Measurements from ENCODE around the gene TGDS.
"Not testable (repeated sequence)": the region's sequence is repeated elsewhere in the genome, so short reads cannot be mapped to it uniquely, and the experiment has no call there.

Gene TGDS

GRCh38 chr13:94595950-94596574 is at the start of gene TGDS:
TGDS (minus strand) TSS chr13:94596152; CDS start chr13:94596136, 16 bp downstream.
- DNase-seq (ENCODE audit: low spot score): peak; percentile 93

GRCh38 chr13:94641409-94641941 is 45.5 kb upstream of the TGDS start:
- peak; percentile 58 for DNase-seq (ENCODE audit: low spot score)

- DNase-seq (ENCODE audit: low spot score): no peak
Measured at GRCh38 chr13:94640721-94641120, 44.8 kb upstream of the TGDS start.

DNA sequence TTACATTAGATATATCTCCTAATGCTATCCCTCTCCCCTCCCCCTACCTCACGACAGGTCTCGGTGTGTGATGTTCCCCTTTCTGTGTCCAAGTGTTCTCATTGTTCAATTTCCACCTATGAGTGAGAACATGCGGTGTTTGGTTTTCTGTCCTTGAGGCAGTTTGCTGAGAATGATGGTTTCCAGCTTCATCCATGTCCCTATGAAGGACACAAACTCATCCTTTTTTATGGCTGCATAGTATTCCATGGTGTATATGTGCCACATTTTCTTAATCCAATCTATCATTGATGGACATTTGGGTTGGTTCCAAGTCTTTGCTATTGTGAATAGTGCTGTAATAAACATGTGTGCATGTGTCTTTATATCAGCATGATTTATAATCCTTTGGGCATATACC is 41.7 kb upstream of the TGDS start:
- DNase-seq (ENCODE audit: low spot score): not testable (repeated sequence)

DNA sequence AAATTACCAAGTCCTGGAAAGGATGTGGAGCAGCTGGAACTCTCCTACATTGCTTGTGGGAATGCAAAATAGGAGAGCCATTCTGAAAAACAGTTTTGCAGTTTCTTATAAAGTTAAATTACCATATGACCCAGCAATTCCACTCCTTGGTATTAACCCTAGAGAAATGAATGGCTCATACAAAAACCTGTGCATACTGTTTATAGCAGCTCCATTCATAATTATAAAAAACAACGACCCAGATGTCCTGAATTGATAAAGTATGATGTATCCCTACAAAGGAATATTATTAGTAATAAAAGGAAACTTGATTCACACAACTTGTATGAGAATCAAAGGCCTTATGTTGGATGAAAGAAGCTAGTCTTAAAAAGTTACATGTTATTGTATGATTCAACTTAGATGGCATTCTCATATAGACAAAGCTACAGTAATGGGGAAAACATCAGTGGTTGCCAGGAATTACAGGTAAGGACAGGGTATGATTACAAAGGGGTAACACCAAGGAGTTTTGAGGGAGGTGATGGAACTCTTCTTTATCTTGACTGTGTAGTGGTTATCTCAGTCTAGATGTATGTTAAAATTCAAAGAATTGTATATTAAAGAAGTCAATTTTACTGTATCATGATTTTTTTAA is 41.1 kb upstream of the TGDS start:
- no peak for DNase-seq (ENCODE audit: low spot score)

DNA sequence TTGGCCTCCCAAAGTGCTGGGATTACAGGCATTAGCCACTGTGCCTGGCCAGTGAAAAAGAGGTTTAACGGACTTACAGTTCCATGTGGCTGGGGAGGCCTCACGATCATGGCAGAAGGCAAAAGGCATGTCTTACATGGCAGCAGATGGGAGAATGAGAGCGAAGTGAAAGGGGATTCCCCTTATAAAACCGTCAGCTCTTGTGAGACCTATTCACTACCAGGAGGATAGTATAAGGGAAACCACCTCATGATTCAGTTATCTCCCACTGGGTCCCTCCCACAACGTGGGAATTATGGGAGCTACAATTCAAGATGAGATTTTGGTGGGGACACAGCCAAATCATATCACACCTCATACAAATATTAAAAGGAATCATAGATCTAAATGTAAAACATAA is 40.1 kb upstream of the TGDS start:
- DNase-seq (ENCODE audit: low spot score): not testable (repeated sequence)

DNA sequence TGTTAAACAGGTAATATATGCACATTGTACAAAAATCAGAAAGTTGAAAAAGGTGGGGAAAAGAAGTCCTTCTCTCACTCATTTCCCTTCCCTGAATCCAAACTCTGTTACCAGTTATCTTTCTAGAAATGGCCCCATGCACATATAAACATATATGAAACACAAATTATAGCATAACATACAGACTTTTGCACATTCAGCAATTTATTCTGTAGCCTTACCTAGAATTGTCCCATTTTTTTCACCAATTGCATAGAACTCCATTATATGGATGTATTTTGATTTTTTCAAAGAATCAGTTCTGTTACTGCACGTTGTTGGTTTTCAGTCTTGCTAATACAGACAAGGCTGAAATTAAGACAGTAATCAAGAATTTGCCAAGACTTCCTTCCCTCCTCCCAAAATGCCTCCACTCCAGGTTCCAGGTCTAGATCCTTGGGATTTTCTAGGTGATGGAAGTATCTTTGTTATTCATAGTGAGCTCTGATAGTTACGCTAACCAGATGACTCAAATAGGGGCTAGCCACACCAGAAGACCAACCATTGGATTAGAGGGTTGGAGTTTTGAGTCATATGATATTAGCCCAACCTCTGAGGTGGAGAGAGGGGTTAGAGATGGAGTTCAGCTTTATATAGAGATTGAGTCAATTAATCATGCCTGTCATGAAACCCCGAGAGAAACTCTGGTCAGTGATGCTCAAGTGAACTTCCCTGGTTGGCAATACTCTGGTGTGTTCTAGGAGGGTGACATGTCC is 36.5 kb upstream of the TGDS start:
- DNase-seq (ENCODE audit: low spot score): no peak

- no peak for DNase-seq (ENCODE audit: low spot score)
Measured at GRCh38 chr13:94630858-94631257, 34.9 kb upstream of the TGDS start.

DNA sequence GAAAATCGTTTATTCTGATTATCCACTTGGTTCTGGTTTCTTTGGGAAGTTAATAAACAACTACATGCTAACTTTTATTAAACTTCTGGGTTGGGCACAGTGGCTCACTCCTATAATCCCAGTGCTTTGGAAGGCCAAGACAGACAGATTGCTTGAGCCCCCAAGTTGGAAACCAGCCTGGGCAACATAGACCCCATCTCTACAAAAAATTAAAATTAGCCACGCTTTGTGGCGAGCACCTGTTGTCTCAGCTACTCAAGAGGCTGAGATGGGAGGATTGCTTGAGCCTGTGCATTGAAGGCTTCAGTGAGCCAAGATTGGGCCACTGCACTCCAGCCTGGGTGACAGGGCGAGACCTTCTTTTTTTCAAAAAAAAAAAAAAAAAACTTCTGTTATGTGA is 27.4 kb upstream of the TGDS start:
- no peak for DNase-seq (ENCODE audit: low spot score)

DNA sequence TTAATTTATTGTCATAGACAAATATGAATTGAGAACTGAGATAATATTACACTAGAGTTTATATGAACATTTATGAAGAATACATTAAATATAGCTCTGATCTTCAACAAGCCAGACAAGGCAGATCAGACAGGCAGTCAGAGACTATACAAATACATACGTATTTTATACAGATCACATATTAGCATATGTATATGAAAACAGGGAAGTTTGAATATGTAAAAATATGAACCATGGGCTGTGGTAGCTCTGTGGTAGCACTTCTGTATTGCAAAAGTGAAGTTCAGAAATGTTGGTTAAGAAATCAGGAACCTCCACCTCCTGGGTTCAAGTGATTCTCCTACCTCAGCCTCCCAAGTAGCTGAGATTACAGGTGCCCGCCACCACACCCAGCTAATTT is 26.4 kb upstream of the TGDS start:
- no peak for DNase-seq (ENCODE audit: low spot score)

DNA sequence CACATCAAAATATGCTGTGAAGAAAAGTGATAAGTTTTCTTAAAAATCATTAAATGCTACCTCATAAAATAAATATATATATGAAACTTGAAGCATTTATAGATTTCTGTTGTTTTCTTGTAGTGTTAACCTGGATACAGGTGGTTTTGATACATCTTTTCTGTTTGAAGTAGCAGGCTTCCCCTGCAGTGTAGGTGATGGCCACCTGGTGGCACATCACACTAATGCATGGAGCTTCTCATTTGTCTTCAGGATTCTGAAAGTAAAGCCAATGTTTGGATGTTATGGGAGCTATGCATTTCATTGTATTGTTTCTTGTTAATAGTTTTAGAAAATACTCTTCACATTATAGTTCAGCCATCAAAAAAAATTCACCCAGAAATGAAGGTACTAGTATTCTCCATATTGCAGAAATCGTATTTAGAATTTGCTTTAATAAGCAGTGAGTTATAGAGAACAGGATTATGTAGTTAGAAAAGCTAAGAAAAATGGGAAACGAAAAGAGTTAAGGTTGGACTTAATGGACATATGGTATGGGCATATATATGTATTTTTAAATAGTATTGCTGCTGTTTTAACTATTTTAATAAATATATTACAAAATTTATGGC is 24.4 kb upstream of the TGDS start:
- DNase-seq (ENCODE audit: low spot score): peak; percentile 33

- peak; percentile 36 for DNase-seq (ENCODE audit: low spot score)
Measured at GRCh38 chr13:94617389-94618000, 21.5 kb upstream of the TGDS start.

DNA sequence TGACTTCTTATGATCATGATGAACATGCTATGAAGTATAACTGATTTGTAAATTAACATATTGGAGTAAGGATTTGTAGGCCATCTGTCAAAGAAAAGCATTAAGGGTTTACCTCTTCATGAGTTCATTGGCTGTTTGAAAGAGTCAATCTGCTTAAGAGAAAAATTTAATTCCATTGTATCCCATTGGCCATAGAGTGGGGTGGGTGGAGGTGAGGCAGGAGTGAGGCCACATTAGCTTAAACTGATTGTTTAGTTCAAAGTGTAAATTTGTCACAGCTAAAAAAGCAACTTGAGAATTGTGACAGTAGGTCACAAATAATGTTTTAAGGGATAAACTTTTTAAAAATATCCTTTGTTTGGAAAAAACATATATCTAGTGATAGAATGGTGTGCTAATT is 17.1 kb upstream of the TGDS start:
- DNase-seq (ENCODE audit: low spot score): no peak

DNA sequence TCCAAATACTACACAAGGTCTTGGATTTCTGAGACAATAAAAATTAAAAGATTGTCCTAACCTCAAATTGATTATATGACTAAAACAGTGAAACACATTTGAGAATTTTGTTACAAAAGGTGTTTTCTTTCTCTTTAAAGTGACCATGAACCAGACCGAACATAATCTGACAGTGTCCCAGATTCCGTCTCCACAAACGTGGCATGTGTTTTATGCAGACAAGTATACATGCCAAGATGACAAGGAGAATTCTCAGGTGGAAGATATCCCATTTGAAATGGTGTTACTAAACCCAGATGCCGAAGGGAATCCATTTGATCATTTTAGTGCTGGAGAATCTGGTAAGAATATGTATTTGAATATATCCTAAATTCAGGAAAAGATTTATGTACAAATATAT is 16.1 kb upstream of the TGDS start:
- DNase-seq (ENCODE audit: low spot score): no peak

DNA sequence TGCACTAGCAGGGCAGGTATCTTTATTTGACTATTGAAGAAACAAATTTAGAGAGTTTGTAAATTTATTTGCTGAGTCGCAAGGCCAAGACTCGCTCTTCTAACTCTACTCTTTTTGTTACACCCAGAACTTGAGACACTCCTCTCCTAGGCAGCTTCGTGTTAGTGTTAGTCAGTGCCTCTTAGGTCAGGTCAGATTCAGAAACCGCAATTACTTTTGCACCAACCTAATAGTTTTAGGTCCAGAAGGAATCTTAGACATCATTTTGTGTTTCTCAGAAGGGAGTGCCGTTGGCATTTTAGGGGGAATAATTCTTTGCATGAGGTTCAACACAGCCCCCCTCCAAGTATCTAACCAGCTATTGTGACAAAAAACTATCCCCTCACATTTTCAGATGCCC is 14.5 kb upstream of the TGDS start:
- DNase-seq (ENCODE audit: low spot score): no peak

DNA sequence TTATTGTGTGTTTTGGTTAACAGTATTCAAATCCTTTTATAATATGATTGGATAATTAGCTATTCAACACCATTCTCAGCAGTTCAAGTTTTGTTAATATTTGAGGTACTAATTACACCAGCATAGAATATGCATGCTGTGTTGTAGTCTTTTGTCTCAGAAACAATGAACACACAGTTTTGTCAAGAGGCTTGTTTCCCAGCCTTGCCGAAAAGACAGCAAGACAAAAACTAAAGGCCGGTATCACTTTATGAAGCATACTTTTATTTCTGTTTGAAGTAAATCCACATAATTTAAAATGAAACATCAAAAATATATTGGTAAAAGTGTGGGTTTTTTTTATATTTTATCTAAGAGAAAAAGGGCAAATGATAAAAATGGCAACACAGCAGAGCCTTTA is 13.2 kb upstream of the TGDS start:
- no peak for DNase-seq (ENCODE audit: low spot score)

GRCh38 chr13:94608586-94608985 is 12.6 kb upstream of the TGDS start:
- DNase-seq (ENCODE audit: low spot score): no peak

DNA sequence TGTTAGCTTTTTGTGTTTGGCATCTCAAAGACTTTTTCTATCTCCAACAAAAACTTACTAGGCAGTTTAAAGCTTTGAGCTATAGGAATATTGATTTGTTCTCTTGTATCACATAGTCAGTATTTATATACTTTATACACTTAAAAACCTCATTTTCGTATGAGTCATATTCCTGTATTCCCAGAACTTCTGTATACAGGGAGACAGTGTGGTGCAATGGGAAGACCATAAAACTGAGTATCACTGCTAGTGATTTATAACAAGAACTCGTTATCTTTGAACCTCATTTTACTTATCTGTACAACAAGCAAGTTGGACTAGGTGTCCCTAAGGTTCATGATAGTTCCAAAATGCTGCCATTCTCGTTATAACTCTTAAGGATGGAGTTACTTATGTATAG is 12.0 kb upstream of the TGDS start:
- DNase-seq (ENCODE audit: low spot score): no peak

DNA sequence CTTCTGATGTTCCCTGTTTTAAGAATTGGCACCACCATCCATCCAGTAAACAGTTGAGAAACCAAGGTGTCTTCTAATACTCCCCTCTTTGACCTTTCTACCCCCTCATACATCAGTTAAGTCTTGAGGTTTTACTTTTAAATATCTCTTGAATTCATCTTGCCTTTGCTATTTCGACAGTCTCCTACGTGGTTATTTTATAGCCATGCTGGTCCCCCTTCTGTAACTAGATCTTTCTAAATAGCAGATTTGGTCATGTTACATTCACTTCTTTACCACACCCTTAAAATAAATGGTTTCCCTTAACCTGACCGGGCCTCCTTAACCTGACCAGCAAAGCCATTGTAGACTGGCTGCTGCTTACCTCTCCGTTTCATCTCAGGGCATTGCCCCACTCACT is 11.1 kb upstream of the TGDS start:
- DNase-seq (ENCODE audit: low spot score): no peak

DNA sequence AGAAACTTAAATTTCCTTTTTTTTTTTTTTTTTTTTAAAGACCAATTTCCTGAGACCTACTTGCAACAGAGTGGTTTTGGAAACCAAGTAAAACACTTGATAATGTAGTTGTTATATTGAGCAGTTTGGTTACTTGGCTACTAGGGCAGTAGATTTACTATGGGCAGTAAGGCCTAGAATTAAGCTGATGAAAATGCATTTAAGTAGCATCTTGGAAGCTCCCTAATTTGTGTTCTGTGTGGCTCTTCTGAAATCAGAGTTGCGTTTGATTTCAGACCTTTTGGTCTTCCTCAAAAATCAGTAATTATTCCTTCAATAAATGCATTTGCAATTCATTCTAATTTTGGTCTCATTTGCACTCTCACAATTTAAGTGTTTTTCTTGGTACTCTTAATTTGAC is 6.5 kb upstream of the TGDS start:
- DNase-seq (ENCODE audit: low spot score): no peak

DNA sequence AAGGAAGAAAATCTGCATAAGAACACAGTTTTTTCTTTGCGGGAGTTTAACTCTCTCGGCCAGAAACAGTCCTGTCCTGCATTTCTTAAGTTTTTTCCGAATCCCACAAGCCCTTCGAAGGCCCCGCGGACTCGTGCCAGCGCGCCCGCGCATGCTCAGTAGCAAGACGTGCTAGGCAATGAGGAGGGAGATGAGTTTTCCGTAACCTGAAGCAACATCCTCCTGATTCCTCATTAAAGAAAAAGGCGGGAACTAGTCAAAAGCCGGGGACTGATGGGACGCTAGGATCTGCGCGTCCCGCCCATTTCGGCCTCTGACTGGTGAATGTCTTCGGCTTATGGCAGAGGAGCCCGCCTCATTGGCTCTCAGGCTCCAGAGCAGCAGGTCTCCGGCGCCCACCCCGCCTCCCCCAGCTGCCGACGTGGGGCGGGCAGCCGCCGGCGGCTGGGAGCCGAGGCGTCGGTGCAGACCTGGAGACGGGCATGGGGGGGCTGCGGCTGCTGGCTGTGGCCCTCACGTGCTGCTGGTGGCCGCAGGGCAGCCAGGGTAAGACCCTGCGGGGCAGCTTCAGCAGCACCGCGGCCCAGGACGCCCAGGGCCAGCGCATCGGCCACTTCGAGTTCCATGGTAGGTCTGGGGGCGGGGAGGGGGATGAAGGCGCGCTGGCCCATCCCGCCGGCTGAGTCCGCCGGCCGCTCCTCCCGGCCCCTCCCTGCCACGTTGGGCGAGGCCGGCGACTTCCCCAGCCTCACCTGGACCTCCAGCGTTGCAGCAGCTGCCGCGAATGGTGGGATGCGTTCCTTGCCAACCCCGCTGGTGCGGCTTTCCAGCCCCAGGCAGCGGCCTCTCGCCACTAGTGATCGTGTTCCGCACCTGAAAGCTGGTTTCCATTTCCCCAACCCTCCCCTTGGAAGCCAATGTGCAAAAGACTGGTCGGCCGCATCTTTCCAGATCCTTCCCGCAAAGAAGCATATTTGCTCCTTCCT is 5.8 kb upstream of the TGDS start, which contains the start of gene GPR180:
GPR180 (plus strand) TSS at position 412 of the 986 bp plus-strand sequence; CDS start at position 483, 71 bp downstream.
- peak; percentile 98 for DNase-seq (ENCODE audit: low spot score)
